C4-2B (cell line): ENCODE results near the gene JAK3.

Source experiments
- H3K27ac ChIP-seq: fragments of 450-650 bp; 2 replicates; pipeline ENCODE4 v1.5.1; 2017
- CTCF ChIP-seq: fragments of 450-650 bp; conservative IDR thresholded peaks from 2 replicates; pipeline ENCODE4 v1.5.1; 2017; ENCODE audit warnings: mild to moderate bottlenecking
- ZFX ChIP-seq: fragments of 450-650 bp; IDR thresholded peaks from 2 replicates; pipeline ENCODE4 v1.6.1; 2017

The JAK3 gene

DNA sequence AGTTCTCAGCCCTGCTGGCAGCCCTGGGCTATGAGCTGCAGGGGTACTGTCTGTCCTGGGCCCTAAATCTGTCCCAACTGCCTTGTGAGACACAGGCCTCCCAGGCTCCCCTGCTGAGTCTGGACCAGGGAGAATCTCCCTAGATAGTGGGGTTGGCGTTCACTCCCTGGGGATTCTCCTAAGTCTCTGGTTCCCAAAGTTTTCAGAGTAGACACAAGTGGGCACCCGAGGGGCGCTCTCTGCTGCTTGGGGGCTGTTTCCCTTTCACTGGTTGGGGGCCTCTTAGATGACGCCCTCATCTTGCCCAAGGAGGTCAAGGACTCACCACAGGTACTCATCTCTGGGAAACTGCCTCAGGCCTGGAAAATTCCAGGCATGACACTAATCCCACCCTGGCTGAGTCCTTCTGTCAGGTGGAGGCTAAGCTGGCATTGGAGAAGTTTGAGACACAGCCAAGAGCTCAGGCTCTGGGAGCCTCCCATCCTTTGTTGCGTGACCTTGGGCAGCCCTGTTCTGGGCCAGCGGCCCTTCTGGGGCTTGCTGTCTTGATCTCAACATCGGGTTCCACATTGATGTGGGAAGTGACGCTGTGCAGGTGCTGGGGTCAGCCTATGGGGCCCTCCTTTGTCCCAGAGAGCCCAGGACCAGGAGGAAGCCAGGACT is 15.9 kb upstream of the JAK3 start:
- TF ChIP-seq CTCF (no peak), ZFX (no peak)
- peak overlapping the region; percentile 99 for H3K27ac ChIP-seq

GRCh38 chr19:17862711-17863519 is 15.1 kb upstream of the JAK3 start:
- H3K27ac ChIP-seq, result peak overlapping the region; percentile 99

DNA sequence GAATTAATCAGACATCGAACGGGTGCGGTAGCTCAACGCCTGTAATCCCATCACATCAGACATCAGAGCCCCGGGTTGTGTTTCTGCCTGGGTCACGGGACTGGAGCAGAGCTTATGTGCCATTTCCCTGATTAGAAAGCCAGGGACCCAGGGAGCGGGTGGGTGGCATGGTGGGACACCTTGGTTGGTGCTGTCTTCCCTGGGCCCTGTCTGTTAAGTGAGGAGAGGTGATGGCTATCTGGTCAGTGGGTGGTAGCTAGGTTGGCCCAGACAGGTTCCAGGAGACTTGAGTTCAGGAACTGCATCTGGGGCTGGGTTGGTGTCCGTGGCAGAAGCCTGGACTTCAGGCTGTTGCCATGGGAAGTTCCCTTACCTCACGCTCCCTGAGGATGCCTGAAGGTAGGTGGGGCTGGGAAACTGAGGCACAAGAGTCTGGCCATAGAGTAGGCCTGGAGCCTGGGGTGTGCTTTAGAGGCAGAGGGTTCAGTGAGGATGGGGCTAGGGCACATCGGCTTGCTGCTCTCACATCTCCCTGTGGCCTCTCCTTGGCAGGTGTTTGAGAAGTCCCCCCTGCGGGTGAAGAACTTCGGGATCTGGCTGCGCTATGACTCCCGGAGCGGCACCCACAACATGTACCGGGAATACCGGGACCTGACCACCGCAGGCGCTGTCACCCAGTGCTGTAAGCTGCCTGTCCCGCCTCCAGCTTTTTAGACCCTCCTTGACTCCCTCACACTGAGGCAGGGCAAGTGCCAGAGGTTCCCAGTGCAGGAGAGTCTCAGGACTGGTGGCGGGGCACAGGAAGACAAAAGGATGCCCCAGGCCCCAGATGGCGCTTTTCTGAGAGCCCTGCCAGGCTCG is 14.0 kb upstream of the JAK3 start:
- TF ChIP-seq ZFX (no peak), CTCF (no peak)
- peak overlapping the region; percentile 99 for H3K27ac ChIP-seq

More at GRCh38 chr19:17862711-17863519, 15.1 kb upstream of the JAK3 start:
- no peak for TF ChIP-seq CTCF
- no peak for TF ChIP-seq ZFX

DNA sequence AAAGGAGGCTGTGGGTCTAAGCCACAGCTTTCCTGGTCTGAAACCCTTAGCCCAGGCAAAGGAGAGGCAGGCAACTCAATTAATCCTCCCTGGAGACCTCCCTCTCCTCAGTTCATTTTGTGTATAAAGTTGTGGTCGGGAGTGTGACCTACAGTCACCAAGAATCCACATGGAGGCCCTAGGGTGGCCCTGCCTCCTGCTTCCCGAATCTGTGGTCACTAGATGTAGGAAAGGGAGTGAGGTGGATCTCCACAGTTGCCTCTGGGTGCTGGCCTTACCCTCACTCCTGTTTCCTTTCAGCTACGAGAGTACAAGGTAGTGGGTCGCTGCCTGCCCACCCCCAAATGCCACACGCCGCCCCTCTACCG is 13.2 kb upstream of the JAK3 start:
- no peak for TF ChIP-seq ZFX
- no peak for TF ChIP-seq CTCF
- peak overlapping the region; percentile 99 for H3K27ac ChIP-seq

GRCh38 chr19:17860331-17860992 is 12.7 kb upstream of the JAK3 start:
- H3K27ac ChIP-seq, result peak overlapping the region; percentile 99
- no peak for TF ChIP-seq CTCF
- no peak for TF ChIP-seq ZFX

DNA sequence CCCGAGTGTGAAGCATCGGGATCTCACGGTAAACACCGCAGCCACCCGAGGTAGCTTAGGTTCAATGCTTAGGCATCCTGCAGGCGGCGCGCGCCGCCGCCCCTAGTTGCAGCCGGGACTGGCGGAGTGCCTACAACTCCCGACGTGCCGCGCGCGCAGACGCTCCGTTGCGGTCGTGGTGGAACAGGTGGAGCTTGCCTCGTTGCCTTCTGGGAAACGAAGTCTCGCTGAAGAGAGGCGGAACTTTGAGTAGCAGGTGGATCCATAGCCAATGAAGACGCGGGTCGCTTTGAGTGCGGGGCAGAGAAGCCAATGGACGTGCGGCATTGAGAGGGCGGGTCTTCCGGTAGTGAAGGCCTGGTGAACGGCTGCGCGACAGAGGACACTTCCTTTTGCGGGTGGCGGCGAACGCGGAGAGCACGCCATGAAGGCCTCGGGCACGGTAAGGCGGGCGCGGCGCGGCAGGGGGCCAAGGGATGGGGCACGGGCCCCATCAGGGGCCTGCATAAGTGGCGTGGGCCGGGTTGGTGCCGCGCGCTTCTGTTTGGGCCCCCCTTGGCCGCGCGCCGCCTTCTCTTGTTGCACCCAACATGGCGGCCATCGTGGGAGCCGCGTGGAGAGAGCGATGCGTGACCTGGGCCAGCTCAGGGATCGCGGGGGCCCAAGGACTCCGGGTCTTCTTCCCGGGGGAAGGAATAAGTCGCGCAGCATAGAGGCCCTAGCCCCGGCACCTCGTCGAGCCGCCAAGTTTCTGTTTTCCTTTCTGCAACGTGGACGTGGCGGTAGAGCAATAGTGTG is 11.9 kb upstream of the JAK3 start, which contains the start of gene RPL18A:
TSS of gene RPL18A (plus strand) at position 378 of the 798 bp plus-strand sequence. CDS start at position 425, 47 bp downstream.
- peak within 1 kb of the TSS; percentile 99 for H3K27ac ChIP-seq

More for the DNA sequence above, 11.9 kb upstream of the JAK3 start, which contains the start of gene RPL18A:
- TF ChIP-seq ZFX (peak; percentile 83; the same call in 1 of the 2 replicates), CTCF (peak; percentile 99)
